HUDEP-2 (cell line): ENCODE data around the gene MLN.

Source experiments
- DNase-seq, 76 experiments: peaks; one replicate each; lab custom pipeline; 2025; ENCODE audit not compliant: unreplicated experiment in 76 of 76; lab: John Stamatoyannopoulos, UW

MLN gene

DNA sequence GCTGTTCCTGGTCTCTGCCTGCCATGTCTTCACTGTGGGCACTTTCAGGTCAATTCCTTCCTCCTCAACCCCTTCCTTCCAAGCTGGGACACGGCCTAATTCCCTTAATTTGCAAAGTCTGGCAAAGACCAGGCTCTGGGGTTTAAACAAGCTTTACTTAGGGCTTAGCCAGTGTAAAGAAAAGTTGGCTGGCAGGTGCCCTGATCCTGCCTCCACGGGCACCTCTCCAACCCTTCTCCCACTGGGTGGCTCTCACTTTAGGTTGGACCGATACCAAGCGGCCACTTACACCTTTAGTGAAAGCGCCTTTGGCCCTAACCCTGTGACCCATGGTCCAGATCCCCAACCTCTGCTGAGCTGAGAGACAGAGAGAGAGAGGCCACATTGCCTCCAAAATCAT is 13.7 kb upstream of the MLN start:
- no peak for DNase-seq

DNA sequence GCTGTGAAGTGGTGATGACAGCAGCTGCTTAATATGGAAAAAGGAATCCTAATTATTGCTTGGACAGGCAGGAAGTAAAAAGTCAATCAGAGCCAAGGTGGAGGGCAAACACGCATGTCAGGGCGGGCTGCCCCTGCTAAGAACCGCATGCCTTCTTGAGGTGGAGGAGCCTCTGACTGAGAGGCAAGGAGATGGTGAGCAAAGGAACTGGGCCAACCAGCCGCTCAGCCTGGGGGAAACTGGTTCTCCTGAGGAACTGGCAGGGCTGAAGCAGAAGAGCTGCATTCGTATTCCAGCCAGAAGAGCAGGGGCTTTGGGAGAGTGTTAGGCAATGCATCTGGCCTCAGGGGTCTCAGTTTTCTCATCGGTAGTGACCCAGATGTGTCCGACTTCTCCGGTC is 13.1 kb upstream of the MLN start:
- no peak for DNase-seq

- DNase-seq, result peak in 6 of 76 experiments; percentile 14 to 34 (median 20)
Observed at GRCh38 chr6:33815854-33816253, 12.1 kb upstream of the MLN start.

DNA sequence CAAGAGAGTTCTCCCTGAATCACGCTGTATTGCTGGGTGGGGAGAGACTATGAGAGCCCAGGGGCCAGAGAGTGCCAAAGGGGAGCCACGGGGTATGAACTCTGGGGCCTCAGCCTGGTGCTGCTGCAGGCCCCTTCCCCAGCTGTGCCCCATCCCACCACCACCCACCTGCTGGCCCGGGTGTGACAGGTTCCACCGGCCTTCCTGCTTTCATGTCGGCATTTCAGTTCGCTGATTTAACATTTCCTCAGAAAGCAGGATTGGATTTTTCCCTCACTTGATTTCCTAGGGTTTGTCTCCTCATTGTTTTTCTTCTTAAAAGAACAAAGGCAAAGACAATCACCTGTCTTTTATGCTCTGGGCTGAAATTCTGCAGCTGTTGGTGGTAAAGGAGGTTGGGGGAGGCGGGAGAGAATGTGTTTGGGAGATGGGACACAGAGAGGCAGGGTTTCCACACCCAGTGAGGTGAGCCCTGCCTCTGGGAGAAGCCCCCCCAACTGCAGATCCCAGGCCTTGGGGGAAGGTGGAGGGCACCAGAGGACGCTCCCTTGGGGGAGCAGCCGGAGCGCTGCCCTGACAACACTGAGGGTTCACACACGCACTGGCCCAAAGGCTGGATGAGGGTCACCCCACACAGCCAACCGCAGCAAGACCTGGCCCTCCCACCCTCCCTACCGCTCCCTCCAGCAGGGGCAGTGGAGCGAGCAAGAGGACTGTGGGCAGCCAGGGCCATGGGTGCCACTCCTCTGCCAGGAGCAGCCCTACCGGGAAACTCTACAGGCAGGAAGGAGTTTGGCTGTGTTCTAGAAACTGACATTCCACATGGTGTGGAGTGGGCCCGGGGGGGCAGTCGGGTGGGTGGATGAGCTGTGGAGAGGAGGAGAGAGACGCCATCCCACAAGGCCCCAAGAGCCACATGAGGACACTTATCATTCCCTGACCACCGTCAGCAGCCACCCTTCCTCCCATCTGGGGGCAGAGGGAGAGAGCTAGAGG is 10.5 kb upstream of the MLN start:
- no peak for DNase-seq

DNA sequence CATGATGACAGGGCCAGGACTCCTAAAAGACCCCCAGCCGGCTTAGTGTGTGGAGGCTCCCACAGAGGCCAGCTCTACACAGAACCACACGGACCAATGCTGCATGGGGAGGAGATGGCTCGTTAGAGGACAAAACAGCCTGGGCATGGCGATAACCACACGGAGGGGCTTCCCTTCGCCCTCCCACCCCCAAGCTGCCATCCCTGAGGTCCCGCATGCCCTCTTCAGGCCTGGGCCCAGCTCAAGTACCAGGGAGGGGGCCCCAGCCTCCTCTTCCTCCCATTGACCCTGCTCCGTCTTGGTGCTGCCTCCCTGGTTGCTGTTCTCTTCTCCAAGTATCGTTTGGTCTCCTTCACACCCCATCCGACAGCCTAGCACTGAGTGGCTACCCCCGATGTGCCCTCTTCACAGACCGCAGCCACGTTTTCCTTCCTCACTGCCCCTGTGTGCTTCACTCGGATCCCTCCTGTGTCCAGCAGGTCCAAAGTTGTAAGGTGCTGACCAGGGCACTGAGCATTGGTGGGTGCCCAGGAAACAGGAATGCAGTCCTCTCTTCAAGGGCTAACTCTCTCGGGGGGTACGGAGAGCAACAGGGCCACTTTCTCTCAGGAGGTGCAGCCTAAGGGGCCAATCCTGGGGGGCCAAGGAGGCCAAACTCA is 9.6 kb upstream of the MLN start:
- no peak for DNase-seq

DNA sequence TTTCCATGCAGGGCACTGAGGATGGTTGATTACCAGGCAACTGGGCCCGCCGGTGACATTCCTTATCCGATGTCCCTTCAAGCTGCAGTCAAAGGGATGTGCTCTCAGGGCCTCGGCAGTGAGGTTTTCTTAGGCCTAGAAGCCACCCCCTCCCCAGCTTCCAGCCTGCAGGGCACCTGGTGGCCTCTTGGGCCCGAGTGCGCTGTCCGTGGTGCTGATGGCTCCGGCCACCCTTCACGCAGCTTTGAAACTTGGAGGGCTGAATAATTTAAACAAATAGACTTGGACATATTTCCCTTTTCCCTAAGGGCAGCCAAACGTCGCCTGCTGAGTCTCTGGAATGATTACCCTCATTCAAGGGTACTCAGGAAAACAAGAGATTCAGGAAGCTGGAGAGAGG is 8.9 kb upstream of the MLN start:
- DNase-seq, result peak in 46 of 76 experiments; percentile 8 to 67 (median 32)

DNA sequence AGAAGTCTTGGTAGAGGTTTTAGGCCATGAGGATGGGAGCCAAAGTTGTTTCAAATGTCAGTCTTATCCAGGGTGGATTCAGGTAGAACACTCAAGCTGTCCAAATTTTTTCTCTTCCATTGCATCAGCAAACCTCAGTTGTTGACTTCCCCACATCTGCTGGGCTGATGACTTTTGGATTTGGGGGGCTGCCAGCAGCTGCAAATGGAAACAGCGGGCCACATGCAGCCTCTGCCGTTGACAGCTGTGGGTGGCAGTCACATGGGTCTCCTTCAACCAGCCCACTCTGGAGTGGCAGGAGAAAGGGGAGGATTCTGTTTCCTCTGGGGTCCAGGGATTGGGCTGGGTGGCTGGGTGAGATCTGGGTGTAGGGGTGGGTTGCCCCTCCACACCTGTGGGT is 5.8 kb upstream of the MLN start:
- DNase-seq, result no peak

DNA sequence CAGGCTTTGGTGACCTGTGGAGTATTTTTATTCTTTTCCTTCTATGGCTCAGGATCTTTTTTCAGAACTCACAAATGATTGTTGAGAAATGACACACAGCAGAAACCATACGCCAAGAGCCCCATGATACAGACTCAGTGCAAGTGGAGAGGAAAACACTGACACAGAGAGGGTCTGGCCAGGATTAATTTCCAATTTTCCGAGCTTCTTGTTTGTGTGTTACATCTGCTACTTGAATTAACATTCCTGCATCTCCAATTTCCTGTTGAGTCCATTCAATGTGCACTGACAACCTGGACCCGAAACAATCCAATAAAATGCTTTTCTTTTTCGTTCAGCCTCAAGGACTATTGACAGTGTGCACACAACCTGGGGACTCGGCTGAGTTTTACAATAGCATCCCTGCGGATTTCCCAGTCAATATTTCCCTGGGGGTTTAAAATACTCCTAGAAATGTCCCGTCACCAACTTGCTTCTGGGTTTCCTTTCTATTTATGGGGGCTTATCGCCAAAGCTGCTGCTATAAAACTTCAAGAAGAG is 4.9 kb upstream of the MLN start:
- no peak for DNase-seq

- no peak for DNase-seq
Observed at GRCh38 chr6:33807606-33808005, 3.8 kb upstream of the MLN start.

DNA sequence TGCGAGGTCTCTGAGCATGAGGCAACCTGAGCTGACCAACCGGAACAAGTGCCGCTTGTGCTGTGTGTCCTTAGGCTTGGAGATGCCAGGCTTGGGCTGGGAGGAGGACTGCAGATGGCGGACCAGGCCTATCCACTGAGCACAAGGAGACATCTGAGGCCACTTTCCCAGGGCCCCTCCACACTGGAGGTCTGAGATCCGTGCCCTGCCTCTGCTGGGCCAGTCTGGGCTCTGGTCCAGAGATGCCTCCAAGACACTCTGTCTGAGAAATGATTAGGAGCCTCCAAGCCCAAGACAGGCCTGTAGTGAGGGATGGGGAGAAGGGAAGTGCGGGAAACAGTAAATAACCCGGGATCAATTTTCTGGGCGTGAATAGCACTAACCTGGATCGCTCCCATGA is 3.0 kb upstream of the MLN start:
- DNase-seq, result no peak

- no peak for DNase-seq
Observed at GRCh38 chr6:33802186-33802958, 1.4 kb downstream of the MLN start.

DNA sequence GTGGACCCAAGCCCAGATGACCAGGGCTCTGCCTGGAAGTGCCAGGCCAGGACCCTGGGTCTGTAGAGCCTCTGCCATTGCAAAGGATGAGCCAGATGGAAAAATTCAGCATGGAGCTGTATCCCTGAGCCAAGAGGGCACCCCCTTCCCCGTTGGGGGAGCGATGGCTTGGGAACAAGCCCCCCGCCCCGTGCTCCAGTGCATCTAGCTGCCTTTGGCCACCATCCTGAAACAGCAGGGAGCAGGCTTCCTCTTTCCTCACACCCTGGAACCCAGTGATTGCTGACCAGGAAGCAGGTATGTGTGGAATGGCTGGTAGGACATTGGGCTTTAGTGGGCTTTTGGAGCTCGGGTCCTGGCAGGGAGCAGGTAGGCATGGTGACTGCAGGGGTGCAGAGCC is 2.2 kb downstream of the MLN start:
- DNase-seq, result no peak

GRCh38 chr6:33800248-33800969 is 3.4 kb downstream of the MLN start:
- no peak for DNase-seq

DNA sequence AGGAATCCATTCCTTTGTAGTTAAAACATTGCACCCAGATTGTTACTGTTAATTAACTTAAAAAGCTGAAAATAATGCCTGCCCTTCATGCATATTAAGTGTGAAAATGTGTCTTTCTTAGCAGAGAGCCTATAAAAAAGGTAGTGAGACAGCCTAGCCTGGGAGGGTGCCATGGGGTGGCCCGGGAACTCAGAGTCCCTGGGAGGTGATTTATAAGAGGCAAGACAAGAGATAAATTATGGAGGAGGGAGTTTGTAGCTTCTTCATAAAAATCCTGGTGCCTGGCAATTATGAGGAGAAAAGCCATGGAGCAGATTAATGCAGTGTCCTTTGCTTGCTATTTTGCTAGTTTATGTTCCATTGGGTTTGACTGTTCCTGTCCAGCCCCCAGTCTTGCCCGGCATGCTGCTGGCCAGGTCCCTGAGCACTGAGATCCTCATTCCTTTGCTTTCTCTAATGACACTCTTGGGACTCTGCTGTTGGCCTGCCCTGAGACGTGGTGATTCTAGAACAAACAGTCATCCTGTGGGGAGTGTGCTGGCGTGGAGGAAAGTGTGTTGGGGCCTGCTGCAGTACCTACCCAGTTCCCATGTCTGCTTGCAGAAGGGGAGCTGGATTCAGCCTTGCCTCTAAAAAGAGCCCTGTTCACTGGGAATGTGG is 4.2 kb downstream of the MLN start:
- DNase-seq, result no peak

- no peak for DNase-seq
Observed at GRCh38 chr6:33798343-33798848, 5.4 kb downstream of the MLN start.

DNA sequence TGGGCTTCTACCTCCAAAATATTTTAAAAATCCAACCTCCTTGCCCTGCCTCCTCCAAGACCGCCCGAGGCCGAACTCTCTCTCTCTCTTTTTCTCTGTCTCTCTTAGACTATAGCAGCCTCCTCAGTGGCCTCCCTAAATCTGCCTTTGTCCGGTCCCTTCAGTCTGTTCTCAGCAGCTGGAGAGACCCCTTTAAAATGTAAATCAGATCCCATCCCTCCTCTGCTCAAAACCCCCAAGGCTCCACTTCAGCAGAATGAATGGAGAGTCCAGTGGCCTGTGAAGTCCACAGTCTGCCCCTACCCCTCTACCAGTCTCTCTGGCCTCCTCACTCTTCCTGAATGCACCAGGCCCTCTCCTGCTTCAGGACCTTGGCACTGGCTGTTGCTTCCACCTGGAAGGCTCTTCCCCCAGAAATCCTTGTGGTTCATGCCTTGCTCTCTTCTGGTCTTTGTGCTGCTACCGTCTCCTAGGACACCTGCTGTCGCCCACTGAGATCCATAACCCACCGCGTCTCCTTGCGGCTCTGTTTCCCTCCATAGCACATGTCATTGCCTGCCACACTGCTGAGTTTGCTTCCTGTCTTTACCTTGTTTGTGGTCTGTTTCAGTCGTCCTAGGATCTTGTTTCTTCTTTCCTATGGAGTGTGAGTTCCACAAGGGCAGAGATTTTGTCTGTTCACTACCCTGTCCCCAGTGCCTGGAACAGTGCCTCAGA is 6.0 kb downstream of the MLN start:
- DNase-seq, result no peak

- peak in 1 of 76 experiments; percentile 5 for DNase-seq
Observed at GRCh38 chr6:33794910-33795623, 8.7 kb downstream of the MLN start.

- DNase-seq, result no peak
Observed at GRCh38 chr6:33792981-33793380, 10.8 kb downstream of the MLN start.
